ENCODE data around the gene MEP1A. TPM values are rescaled to one million over a fixed set of nuclear protein-coding genes. Genes with fewer than 3 reads are reported as not detected.
A peak's percentile ranks its signal among the peaks of the same experiment; 100 is the strongest.
"Not testable (repeated sequence)": the region's sequence is repeated elsewhere in the genome, so short reads cannot be mapped to it uniquely, and the experiment has no call there.

The MEP1A gene
- total RNA-seq, result 100 to 1,000 TPM; 118 to 498 (median 183) TPM
- long read RNA-seq, donor 1, transcript MEP1A-201 (14 exons, 2,892 nt), result major isoform, 42 of 70 reads
- long read RNA-seq, donor 1, partial matches to known transcripts, result 23 of 70 reads
- long read RNA-seq, donor 1, other reads (novel, unspliced or antisense), result 5 of 70 reads
- long read RNA-seq, donor 2, transcript MEP1A-201 (14 exons, 2,892 nt), result major isoform, 16 of 26 reads
- long read RNA-seq, donor 2, partial matches to known transcripts, result 8 of 26 reads
- long read RNA-seq, donor 2, other reads (novel, unspliced or antisense), result 2 of 26 reads

DNA sequence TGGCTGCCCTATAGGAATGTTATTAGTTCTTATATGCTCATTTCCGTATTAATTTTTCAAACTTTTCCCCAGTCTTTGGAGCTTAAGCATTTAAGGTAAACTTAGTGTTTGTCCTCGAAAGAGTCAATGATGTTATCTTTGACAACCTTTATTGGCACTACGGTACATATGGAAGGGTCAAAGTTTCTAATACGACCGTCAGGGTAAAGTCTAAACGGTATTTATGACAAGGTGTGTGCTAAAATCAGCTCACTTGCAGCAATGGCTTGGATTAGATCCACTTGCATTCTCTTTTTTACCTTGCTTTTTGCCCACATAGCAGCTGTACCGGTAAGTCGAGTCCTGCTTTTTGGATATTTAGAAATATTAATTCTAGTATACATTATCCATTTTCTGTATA is at the start of gene MEP1A:
TSS of gene MEP1A (plus strand) at position 252 of the 400 bp plus-strand sequence. CDS start at position 262, 10 bp downstream.
- intact Hi-C loops (cut with DNase I, micrococcal nuclease), result no loop called here
- no peaks in the 10 kb centered on the region for H3K9me3 ChIP-seq
- no peak for TF ChIP-seq CTCF (IDR thresholded peaks at IDR 0.05)
- peaks cover 15% of the 10 kb centered on the region for H3K4me1 ChIP-seq (ENCODE audit: low read depth)
- H3K4me3 ChIP-seq, result no peak within 1 kb of the TSS
- no peaks in the 10 kb centered on the region for H3K36me3 ChIP-seq (ENCODE audit: low read depth)
- DNase-seq (peak in 1 of 3 donors; percentile 50), ATAC-seq (peak; percentile 65)

- intact Hi-C loops (cut with DNase I, micrococcal nuclease), result no loop called here
- H3K4me1 ChIP-seq (ENCODE audit: low read depth), result no peaks in the 10 kb centered on the region
- TF ChIP-seq CTCF (IDR thresholded peaks at IDR 0.05), result no peak
- ATAC-seq (no peak), DNase-seq (no peak)
- no peak overlapping the region for H3K4me3 ChIP-seq
- H3K36me3 ChIP-seq (ENCODE audit: low read depth), result no peaks in the 10 kb centered on the region
- no peaks in the 10 kb centered on the region for H3K9me3 ChIP-seq
These were observed 49.6 kb upstream of the MEP1A start for GRCh38 chr6:46743425-46744158.

- H3K36me3 ChIP-seq (ENCODE audit: low read depth); intact Hi-C loops (cut with DNase I, micrococcal nuclease); DNase-seq; H3K9me3 ChIP-seq; ATAC-seq; H3K4me1 ChIP-seq (ENCODE audit: low read depth); H3K4me3 ChIP-seq: not testable (repeated sequence)
These were observed 48.9 kb upstream of the MEP1A start for GRCh38 chr6:46744159-46744725.

GRCh38 chr6:46745973-46746372 is 47.2 kb upstream of the MEP1A start:
- Histone ChIP-seq H3K4me1 (ENCODE audit: low read depth) (no peaks in the 10 kb centered on the region), H3K4me3 (no peak overlapping the region), H3K36me3 (ENCODE audit: low read depth) (no peaks in the 10 kb centered on the region), H3K9me3 (no peaks in the 10 kb centered on the region)
- no peak for DNase-seq
- TF ChIP-seq CTCF (IDR thresholded peaks at IDR 0.05), result no peak
- intact Hi-C loops (cut with DNase I, micrococcal nuclease), result no loop called here
- ATAC-seq, result no peak

- Histone ChIP-seq H3K4me1 (ENCODE audit: low read depth) (no peaks in the 10 kb centered on the region), H3K4me3 (no peak within 1 kb of the TSS), H3K36me3 (ENCODE audit: low read depth) (no peaks in the 10 kb centered on the region), H3K9me3 (no peaks in the 10 kb centered on the region)
- DNase-seq (no peak), ATAC-seq (no peak)
- intact Hi-C loops (cut with DNase I, micrococcal nuclease), result no loop called here
- TF ChIP-seq CTCF (IDR thresholded peaks at IDR 0.05), result no peak
These were observed 46.5 kb upstream of the MEP1A start, which contains the start of gene ANKRD66 for GRCh38 chr6:46746696-46747095. Gene ANKRD66, plus strand, starts transcription at chr6:46746933. Its CDS starts 5,016 bp downstream, at chr6:46751949.

Data from mucosa of descending colon (tissue), 3 donors.